Measurements from ENCODE around the gene DAB2IP.

Gene DAB2IP

DNA sequence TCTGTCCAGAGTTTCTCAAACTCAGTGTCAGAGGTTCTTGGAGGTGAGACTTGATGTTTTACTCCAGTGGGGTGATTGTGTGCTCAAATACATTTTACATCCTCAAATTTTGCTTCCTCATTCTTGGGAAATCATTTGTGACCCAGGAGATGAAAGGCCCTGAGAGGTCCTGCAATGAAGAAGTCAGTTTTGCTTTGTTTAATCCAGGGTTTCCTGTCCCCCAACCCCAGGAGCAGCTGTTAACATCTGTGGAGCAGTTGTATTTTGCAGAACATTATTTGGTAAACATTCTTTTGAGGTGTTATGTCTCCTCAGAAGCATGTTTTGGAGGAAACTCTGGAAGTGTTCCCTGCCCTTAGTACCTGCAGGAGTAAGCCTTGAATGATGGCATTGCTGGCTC is 59.8 kb downstream of the DAB2IP start:
- Histone ChIP-seq H3K27me3 (ENCODE audit: control insufficient read depth, insufficient read depth, low read length, poor library complexity, severe bottlenecking) (no peaks in the 10 kb centered on the region), H3K36me3 (ENCODE audit: control insufficient read depth, insufficient read depth, low read length) (peaks cover 2% of the 10 kb centered on the region), H3K9me3 (ENCODE audit: control insufficient read depth, low read length) (no peaks in the 10 kb centered on the region), H3K27ac (ENCODE audit: insufficient read depth, low read depth, low read length, poor library complexity, severe bottlenecking) (no peak overlapping the region), H3K4me1 (ENCODE audit: control insufficient read depth, insufficient read depth, low read length) (peaks cover 14% of the 10 kb centered on the region), H3K4me3 (ENCODE audit: insufficient read depth, low read depth, low read length) (no peak overlapping the region)

DNA sequence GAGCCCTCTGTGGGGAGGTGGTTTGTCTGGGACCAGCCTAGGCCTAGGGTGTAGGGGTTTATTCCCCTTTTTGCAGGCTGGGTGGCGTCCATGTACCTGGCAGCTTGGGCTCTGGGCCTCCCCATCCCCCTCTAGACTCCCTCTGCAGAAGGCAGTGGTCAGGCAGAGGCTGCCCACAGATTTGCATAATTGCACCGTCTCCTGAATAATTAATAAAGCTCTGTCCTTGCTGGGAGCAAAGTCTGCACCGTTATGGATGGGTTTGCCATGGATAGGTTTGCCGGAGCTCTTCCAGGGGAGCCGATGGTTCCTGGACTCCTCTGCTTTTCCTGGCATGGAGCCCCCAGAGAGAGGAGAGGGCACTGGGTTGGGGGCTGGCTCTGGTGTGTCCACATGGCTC is 60.4 kb downstream of the DAB2IP start:
- no peak overlapping the region for H3K4me3 ChIP-seq (ENCODE audit: insufficient read depth, low read depth, low read length)
- no peaks in the 10 kb centered on the region for H3K9me3 ChIP-seq (ENCODE audit: control insufficient read depth, low read length)
- peaks cover 2% of the 10 kb centered on the region for H3K36me3 ChIP-seq (ENCODE audit: control insufficient read depth, insufficient read depth, low read length)
- H3K27ac ChIP-seq (ENCODE audit: insufficient read depth, low read depth, low read length, poor library complexity, severe bottlenecking), result no peak overlapping the region
- peaks cover 10% of the 10 kb centered on the region for H3K4me1 ChIP-seq (ENCODE audit: control insufficient read depth, insufficient read depth, low read length)
- no peaks in the 10 kb centered on the region for H3K27me3 ChIP-seq (ENCODE audit: control insufficient read depth, insufficient read depth, low read length, poor library complexity, severe bottlenecking)
- WGBS, 2 experiments, result 92 to 93% methylated on average over 5 of the region's 5 CpGs

- Histone ChIP-seq H3K27ac (ENCODE audit: insufficient read depth, low read depth, low read length, poor library complexity, severe bottlenecking) (no peak overlapping the region), H3K4me1 (ENCODE audit: control insufficient read depth, insufficient read depth, low read length) (peaks cover 20% of the 10 kb centered on the region), H3K4me3 (ENCODE audit: insufficient read depth, low read depth, low read length) (no peak overlapping the region), H3K27me3 (ENCODE audit: control insufficient read depth, insufficient read depth, low read length, poor library complexity, severe bottlenecking) (no peaks in the 10 kb centered on the region), H3K9me3 (ENCODE audit: control insufficient read depth, low read length) (no peaks in the 10 kb centered on the region), H3K36me3 (ENCODE audit: control insufficient read depth, insufficient read depth, low read length) (peaks cover 2% of the 10 kb centered on the region)
- WGBS, 2 experiments, result 94% methylated on average over 4 to 6 of the region's 6 CpGs
These were observed 62.1 kb downstream of the DAB2IP start for GRCh38 chr9:121713400-121714070.

- Histone ChIP-seq H3K4me3 (ENCODE audit: insufficient read depth, low read depth, low read length) (no peak overlapping the region), H3K36me3 (ENCODE audit: control insufficient read depth, insufficient read depth, low read length) (peaks cover 2% of the 10 kb centered on the region), H3K27me3 (ENCODE audit: control insufficient read depth, insufficient read depth, low read length, poor library complexity, severe bottlenecking) (no peaks in the 10 kb centered on the region), H3K27ac (ENCODE audit: insufficient read depth, low read depth, low read length, poor library complexity, severe bottlenecking) (no peak overlapping the region), H3K9me3 (ENCODE audit: control insufficient read depth, low read length) (no peaks in the 10 kb centered on the region), H3K4me1 (ENCODE audit: control insufficient read depth, insufficient read depth, low read length) (peaks cover 19% of the 10 kb centered on the region)
- 96% methylated on average over 6 of the region's 6 CpGs for whole genome bisulfite sequencing, 2 experiments
These were observed 62.8 kb downstream of the DAB2IP start for GRCh38 chr9:121714075-121714705.

DNA sequence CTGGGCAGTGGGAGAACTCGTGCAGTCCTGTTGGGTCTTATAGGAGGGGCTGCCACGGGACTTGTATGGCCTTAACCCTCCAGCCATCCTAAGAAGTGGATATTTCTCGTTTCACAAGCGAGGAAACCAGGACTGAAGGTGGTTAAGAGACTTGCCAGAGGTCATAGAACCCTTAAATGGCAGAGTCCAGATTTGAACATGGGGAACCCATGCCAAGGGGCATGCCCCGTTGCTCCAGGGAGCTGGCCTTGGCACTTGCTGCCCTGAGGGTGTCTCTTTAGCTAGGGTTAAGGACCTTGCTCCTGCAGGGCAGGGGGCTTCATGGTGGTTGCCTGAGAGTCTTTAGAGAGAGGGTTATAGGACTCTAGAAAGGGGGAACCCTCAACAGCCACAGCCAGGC is 63.4 kb downstream of the DAB2IP start:
- 94 to 97% methylated on average over 5 of the region's 5 CpGs for WGBS, 2 experiments
- Histone ChIP-seq H3K36me3 (ENCODE audit: control insufficient read depth, insufficient read depth, low read length) (peaks cover 2% of the 10 kb centered on the region), H3K4me3 (ENCODE audit: insufficient read depth, low read depth, low read length) (no peak overlapping the region), H3K27me3 (ENCODE audit: control insufficient read depth, insufficient read depth, low read length, poor library complexity, severe bottlenecking) (no peaks in the 10 kb centered on the region), H3K27ac (ENCODE audit: insufficient read depth, low read depth, low read length, poor library complexity, severe bottlenecking) (no peak overlapping the region), H3K4me1 (ENCODE audit: control insufficient read depth, insufficient read depth, low read length) (peaks cover 23% of the 10 kb centered on the region), H3K9me3 (ENCODE audit: control insufficient read depth, low read length) (no peaks in the 10 kb centered on the region)

DNA sequence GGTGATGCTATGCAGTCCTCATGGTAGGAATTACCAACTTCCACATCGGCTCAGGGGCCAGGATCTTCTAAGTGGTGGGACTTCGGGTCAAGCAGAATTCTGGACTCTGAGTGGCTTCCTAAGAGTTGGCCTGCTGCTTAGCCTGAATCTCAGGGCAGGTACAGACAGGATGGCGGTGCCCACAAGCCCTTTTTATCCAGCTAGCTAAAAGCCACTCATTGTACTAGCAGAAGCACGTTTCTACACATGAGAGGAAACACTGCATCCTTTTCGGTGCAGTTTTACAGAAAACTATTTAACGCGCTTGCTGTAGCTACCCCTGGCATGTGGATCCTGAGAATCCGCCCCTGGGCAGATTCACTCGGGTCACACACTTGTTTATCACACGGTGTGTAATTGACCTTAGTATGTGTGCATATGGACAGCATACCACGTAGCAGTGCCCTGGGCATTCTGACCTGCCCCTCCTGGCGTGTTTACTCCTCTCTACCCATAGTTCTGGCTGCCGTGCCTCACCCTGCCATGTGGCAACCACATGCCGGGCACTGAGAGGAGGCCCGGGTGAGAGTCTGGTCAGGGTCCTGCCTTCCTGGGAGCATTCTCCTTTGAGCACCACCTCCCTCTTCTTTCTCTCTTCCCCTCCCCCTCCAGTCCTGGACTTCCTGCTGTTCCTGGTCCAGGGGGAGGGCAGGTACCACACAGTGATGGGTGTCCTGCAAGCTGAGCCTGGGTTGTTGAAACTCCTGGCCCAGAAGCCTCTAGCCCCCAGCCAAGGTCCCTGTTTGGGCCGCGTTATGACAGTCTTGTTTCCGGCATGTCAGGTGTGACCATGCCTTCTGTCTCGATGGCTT is 65.9 kb downstream of the DAB2IP start:
- H3K9me3 ChIP-seq (ENCODE audit: control insufficient read depth, low read length), result no peaks in the 10 kb centered on the region
- peaks cover 46% of the 10 kb centered on the region for H3K4me1 ChIP-seq (ENCODE audit: control insufficient read depth, insufficient read depth, low read length)
- H3K27ac ChIP-seq (ENCODE audit: insufficient read depth, low read depth, low read length, poor library complexity, severe bottlenecking), result no peak overlapping the region
- no peaks in the 10 kb centered on the region for H3K36me3 ChIP-seq (ENCODE audit: control insufficient read depth, insufficient read depth, low read length)
- WGBS, 2 experiments, result 89 to 90% methylated on average over 19 of the region's 19 CpGs
- no peak overlapping the region for H3K4me3 ChIP-seq (ENCODE audit: insufficient read depth, low read depth, low read length)
- H3K27me3 ChIP-seq (ENCODE audit: control insufficient read depth, insufficient read depth, low read length, poor library complexity, severe bottlenecking), result no peaks in the 10 kb centered on the region

GRCh38 chr9:121718084-121718483 is 66.7 kb downstream of the DAB2IP start:
- Histone ChIP-seq H3K36me3 (ENCODE audit: control insufficient read depth, insufficient read depth, low read length) (no peaks in the 10 kb centered on the region), H3K4me3 (ENCODE audit: insufficient read depth, low read depth, low read length) (no peak overlapping the region), H3K4me1 (ENCODE audit: control insufficient read depth, insufficient read depth, low read length) (peaks cover 46% of the 10 kb centered on the region), H3K27ac (ENCODE audit: insufficient read depth, low read depth, low read length, poor library complexity, severe bottlenecking) (peak overlapping the region; percentile 36), H3K9me3 (ENCODE audit: control insufficient read depth, low read length) (no peaks in the 10 kb centered on the region), H3K27me3 (ENCODE audit: control insufficient read depth, insufficient read depth, low read length, poor library complexity, severe bottlenecking) (no peaks in the 10 kb centered on the region)
- WGBS, 2 experiments, result 65 to 68% methylated on average over 16 of the region's 16 CpGs

DNA sequence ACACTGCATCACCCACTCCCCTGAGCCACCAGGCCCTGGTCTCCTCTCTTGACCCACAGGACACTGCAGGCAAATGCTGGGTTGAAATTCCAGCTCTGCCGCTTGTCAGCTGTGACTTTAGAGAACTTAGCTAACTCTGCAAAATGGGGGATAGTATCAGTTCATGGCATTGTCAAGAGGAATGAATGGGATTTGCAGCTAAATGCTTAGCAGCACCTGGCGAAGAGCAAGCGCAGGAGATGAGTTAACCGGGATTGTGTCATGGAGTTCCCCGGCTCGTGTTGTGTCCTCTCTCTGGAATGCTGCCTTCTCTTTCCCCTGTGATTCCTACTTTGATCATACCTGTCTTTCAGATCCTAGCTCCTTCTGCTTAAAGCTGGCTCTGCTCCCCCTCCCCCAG is 67.1 kb downstream of the DAB2IP start:
- no peak overlapping the region for H3K27ac ChIP-seq (ENCODE audit: insufficient read depth, low read depth, low read length, poor library complexity, severe bottlenecking)
- H3K9me3 ChIP-seq (ENCODE audit: control insufficient read depth, low read length), result no peaks in the 10 kb centered on the region
- H3K4me1 ChIP-seq (ENCODE audit: control insufficient read depth, insufficient read depth, low read length), result peaks cover 46% of the 10 kb centered on the region
- no peaks in the 10 kb centered on the region for H3K27me3 ChIP-seq (ENCODE audit: control insufficient read depth, insufficient read depth, low read length, poor library complexity, severe bottlenecking)
- WGBS, 2 experiments, result 79% methylated on average over 6 of the region's 6 CpGs
- H3K36me3 ChIP-seq (ENCODE audit: control insufficient read depth, insufficient read depth, low read length), result no peaks in the 10 kb centered on the region
- H3K4me3 ChIP-seq (ENCODE audit: insufficient read depth, low read depth, low read length), result no peak overlapping the region

DNA sequence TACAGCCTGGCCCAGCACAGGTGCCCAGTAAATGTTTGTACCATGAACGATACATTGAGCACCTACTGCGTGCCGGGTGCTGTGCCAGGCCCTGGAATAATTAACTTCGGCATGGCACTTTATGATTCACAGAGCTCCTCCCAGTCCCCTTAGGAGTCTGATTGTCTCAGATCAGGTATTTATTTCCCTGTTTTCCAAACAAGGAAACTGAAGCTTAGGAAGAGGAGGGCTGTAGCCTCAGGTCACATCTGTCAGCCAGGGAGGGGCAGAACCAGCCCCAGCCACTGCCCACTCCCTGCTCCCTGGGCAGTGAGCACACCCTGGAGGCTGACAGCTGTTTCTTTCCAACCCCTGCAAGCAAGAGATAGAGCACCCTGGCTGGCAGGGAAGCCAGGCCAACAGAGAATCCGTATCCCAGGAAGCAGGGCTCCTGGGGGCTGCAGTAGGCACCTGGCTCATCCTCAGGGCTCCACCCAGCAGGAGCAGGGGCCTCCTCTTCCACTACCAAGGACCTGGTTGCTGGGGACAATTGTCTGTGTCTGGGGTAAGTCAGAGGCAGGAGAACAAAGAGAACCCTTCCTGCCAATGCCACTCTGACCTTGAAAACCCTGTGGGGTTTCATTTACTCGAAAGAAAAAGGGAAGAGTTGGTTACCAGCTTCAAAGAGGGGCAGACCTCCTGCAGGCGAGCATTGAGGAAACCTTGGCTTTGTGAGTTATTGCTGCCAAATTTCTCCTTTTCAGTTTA is 69.0 kb downstream of the DAB2IP start:
- Histone ChIP-seq H3K4me1 (ENCODE audit: control insufficient read depth, insufficient read depth, low read length) (peaks cover 50% of the 10 kb centered on the region), H3K9me3 (ENCODE audit: control insufficient read depth, low read length) (no peaks in the 10 kb centered on the region), H3K27me3 (ENCODE audit: control insufficient read depth, insufficient read depth, low read length, poor library complexity, severe bottlenecking) (no peaks in the 10 kb centered on the region), H3K27ac (ENCODE audit: insufficient read depth, low read depth, low read length, poor library complexity, severe bottlenecking) (no peak overlapping the region), H3K36me3 (ENCODE audit: control insufficient read depth, insufficient read depth, low read length) (no peaks in the 10 kb centered on the region), H3K4me3 (ENCODE audit: insufficient read depth, low read depth, low read length) (no peak overlapping the region)
- 80 to 82% methylated on average over 7 of the region's 7 CpGs for WGBS, 2 experiments

- WGBS, 2 experiments, result 63 to 70% methylated on average over 1 of the region's 1 CpG
- Histone ChIP-seq H3K4me3 (ENCODE audit: insufficient read depth, low read depth, low read length) (no peak overlapping the region), H3K9me3 (ENCODE audit: control insufficient read depth, low read length) (no peaks in the 10 kb centered on the region), H3K27ac (ENCODE audit: insufficient read depth, low read depth, low read length, poor library complexity, severe bottlenecking) (no peak overlapping the region), H3K4me1 (ENCODE audit: control insufficient read depth, insufficient read depth, low read length) (peaks cover 56% of the 10 kb centered on the region), H3K36me3 (ENCODE audit: control insufficient read depth, insufficient read depth, low read length) (no peaks in the 10 kb centered on the region), H3K27me3 (ENCODE audit: control insufficient read depth, insufficient read depth, low read length, poor library complexity, severe bottlenecking) (no peaks in the 10 kb centered on the region)
These were observed 69.6 kb downstream of the DAB2IP start for GRCh38 chr9:121721058-121721350.

Measured in ectodermal cell (in vitro differentiated cells).